Prostate gland (tissue), 2 donors: ENCODE data around the gene SASS6.

Source experiments
- POLR2A ChIP-seq: fragments of 450-650 bp; IDR thresholded peaks from one replicate; pipeline ENCODE4 v1.6.1; 2016; ENCODE audit warnings: antibody characterized with exemption, mild to moderate bottlenecking
- TF ChIP-seq, protein P1 (sequence below), 4 experiments: fragments of 200-600 bp in 2 of 4; fragments of 450-650 bp in 2 of 4; sonication (generic) in 2 of 4; IDR thresholded peaks; 1 replicate in 3 of 4; 2 replicates in 1 of 4; pipeline ENCODE4 v1.5.1; 2016 to 2019; ENCODE audit warnings: antibody characterized with exemption in 4 of 4, mild to moderate bottlenecking in 2 of 4, moderate library complexity in 2 of 4

DNA sequence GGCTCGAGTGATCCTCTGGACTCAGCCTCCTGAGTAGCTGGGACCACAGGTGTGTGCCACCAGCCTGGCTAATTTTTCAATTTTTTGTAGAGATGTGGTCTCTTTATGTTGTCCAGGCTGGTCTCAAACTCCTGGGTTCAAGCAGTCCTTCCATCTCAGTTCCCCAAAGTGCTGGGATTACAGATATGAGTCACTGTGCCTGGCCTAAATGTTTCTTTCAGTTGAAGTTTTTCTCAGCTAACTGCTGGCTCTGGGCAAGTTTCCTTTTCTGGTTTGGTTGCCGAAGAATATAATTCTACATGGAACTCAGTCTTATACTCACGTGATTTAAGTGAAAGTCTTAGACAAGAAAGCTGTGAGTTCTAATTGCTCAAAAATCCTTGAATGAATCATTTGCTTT lies 57.0 kb downstream of the SASS6 start:
- TF ChIP-seq, protein P1, sequence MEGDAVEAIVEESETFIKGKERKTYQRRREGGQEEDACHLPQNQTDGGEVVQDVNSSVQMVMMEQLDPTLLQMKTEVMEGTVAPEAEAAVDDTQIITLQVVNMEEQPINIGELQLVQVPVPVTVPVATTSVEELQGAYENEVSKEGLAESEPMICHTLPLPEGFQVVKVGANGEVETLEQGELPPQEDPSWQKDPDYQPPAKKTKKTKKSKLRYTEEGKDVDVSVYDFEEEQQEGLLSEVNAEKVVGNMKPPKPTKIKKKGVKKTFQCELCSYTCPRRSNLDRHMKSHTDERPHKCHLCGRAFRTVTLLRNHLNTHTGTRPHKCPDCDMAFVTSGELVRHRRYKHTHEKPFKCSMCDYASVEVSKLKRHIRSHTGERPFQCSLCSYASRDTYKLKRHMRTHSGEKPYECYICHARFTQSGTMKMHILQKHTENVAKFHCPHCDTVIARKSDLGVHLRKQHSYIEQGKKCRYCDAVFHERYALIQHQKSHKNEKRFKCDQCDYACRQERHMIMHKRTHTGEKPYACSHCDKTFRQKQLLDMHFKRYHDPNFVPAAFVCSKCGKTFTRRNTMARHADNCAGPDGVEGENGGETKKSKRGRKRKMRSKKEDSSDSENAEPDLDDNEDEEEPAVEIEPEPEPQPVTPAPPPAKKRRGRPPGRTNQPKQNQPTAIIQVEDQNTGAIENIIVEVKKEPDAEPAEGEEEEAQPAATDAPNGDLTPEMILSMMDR (IDR thresholded peaks at IDR 0.05) = no peak
- no peak for TF ChIP-seq POLR2A
